C4-2B (cell line): ENCODE results near the gene LARGE1.

ENCODE experiments used
- ZFX ChIP-seq: fragments of 450-650 bp; IDR thresholded peaks from 2 replicates; pipeline ENCODE4 v1.6.1; 2017
- TF ChIP-seq, protein P1 (sequence below): fragments of 450-650 bp; conservative IDR thresholded peaks from 2 replicates; pipeline ENCODE4 v1.5.1; 2017; ENCODE audit warnings: mild to moderate bottlenecking

DNA sequence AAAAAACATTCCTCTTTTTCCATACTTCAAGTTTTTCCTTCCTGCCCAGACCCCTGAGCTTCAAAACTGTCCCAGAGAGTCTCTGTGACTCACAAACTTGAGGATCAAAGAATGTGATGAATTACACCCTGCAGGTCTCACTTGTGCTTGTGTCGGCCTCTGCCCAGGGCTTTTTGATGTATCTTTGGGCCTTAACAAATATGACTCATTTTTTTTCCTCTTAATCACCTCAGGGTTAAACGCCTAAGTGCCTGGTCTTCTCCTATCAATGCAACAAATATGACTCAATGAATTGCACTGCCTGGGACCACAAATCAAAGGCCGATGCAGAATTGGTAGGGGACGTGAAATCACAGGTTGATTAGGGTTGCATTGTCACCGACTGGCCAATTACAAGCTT is 267.7 kb downstream of the LARGE1 start:
- TF ChIP-seq, protein P1, sequence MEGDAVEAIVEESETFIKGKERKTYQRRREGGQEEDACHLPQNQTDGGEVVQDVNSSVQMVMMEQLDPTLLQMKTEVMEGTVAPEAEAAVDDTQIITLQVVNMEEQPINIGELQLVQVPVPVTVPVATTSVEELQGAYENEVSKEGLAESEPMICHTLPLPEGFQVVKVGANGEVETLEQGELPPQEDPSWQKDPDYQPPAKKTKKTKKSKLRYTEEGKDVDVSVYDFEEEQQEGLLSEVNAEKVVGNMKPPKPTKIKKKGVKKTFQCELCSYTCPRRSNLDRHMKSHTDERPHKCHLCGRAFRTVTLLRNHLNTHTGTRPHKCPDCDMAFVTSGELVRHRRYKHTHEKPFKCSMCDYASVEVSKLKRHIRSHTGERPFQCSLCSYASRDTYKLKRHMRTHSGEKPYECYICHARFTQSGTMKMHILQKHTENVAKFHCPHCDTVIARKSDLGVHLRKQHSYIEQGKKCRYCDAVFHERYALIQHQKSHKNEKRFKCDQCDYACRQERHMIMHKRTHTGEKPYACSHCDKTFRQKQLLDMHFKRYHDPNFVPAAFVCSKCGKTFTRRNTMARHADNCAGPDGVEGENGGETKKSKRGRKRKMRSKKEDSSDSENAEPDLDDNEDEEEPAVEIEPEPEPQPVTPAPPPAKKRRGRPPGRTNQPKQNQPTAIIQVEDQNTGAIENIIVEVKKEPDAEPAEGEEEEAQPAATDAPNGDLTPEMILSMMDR: no peak
- no peak for TF ChIP-seq ZFX
